Stimulated activated CD4-positive, alpha-beta T cell treated with anti-CD3 and anti-CD28 coated beads, Interleukin-1b, Interleukin-23, amount 100 ng/mL, for 1 hour (primary cell): ENCODE results near the gene CLIP3.
"Not testable (repeated sequence)": the region's sequence is repeated elsewhere in the genome, so short reads cannot be mapped to it uniquely, and the experiment has no call there.

Source experiments
- DNase-seq, 2 donors: peaks; one replicate each; pipeline ENCODE4 v3.0.0-alpha.2; 2020; ENCODE audit warnings: low read depth in 2 of 2

CLIP3 gene

GRCh38 chr19:36032251-36033104 lies at the start of gene CLIP3:
TSS of gene CLIP3 (minus strand) at chr19:36032873. CDS start at chr19:36032357, 516 bp downstream.
- DNase-seq, result no peak

DNA sequence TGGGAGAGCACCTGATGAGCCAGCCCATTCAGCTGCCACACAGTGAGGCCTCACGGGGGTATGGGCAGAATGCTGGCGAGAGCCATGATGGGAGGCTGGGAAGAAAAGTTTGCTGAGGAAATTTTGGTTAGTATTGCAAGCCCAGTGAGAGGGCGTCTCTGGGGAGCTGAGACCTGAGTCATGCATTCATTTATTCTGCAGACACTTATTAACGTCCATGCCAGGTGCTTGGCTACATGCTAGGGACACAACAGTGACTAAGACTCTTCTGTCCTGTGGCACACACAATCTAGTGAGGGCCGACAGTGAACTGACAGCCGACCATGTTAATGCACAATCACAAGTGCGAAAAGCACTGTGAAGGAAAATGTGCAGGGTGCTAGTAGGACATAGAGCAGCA lies 49.2 kb upstream of the CLIP3 start:
- no peak for DNase-seq

GRCh38 chr19:36081385-36081784 lies 48.7 kb upstream of the CLIP3 start:
- DNase-seq, result no peak

GRCh38 chr19:36079389-36079945 lies 46.8 kb upstream of the CLIP3 start:
- no peak for DNase-seq

GRCh38 chr19:36073121-36073876 lies 40.6 kb upstream of the CLIP3 start:
- no peak for DNase-seq

- DNase-seq, result no peak
Measured at GRCh38 chr19:36072081-36072480, 39.4 kb upstream of the CLIP3 start.

DNA sequence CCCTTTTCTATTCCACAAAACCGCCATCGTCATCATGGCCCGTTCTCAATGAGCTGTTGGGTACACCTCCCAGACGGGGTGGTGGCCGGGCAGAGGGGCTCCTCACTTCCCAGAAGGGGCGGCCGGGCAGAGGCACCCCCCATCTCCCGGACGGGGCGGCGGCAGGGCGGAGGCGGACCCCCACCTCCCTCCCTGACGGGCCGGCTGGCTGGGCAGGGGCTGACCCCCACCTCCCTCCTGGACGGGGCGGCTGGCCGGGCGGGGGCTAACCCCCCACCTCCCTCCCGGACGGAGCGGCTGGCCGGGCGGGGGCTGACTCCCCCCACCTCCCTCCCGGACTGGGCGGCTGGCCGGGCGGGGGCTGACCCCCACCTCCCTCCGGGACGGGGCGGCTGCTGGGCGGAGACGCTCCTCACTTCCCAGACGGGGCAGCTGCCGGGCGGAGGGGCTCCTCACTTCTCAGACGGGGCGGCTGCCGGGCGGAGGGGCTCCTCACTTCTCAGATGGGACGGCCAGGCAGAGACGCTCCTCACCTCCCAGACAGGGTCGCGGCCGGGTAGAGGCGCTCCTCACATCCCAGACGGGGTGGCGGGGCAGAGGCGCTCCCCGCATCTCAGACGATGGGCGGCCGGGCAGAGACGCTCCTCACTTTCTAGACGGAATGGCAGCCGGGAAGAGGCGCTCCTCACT lies 36.3 kb upstream of the CLIP3 start:
- DNase-seq, result not testable (repeated sequence)

- DNase-seq, result no peak
Measured at GRCh38 chr19:36067681-36068080, 35.0 kb upstream of the CLIP3 start.

GRCh38 chr19:36064826-36065225 lies 32.2 kb upstream of the CLIP3 start:
- no peak for DNase-seq

GRCh38 chr19:36061367-36061766 lies 28.7 kb upstream of the CLIP3 start:
- DNase-seq, result no peak

DNA sequence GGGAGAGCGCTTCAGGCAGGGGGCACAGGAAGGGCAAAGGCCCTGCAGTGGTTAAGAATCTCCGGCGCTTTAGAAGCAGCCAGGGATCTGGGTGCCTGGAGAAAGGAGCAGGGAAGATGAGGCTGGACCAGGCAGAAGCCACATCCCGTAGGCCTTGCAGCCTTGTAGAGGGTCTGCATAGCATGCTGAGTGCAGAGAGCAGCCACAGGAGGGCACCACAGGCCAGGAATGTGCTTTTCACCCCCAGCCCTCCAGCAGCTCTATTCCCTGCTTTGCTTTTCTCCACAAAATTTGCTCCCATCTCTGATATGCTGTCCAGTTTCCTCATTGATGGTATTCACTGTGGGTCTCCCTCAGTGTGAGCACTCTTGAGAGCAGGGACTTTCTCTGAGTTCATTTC lies 27.8 kb upstream of the CLIP3 start:
- DNase-seq, result no peak

GRCh38 chr19:36059180-36059910 lies 26.7 kb upstream of the CLIP3 start:
- DNase-seq, result no peak

GRCh38 chr19:36058481-36059179 lies 26.0 kb upstream of the CLIP3 start:
- DNase-seq, result no peak

GRCh38 chr19:36054733-36055686 lies 22.3 kb upstream of the CLIP3 start, which contains the start of gene WDR62:
TSS of gene WDR62 (plus strand) at chr19:36054897. CDS start at chr19:36054972, 75 bp downstream.
- DNase-seq, result peak; percentile 87 to 92

GRCh38 chr19:36054119-36054732 lies 21.6 kb upstream of the CLIP3 start, which contains the start of gene THAP8:
TSS of gene THAP8 (minus strand) at chr19:36054285. CDS start at chr19:36054217, 68 bp downstream.
- peak; percentile 98 to 99 for DNase-seq

GRCh38 chr19:36051637-36052036 lies 19.0 kb upstream of the CLIP3 start:
- no peak for DNase-seq

DNA sequence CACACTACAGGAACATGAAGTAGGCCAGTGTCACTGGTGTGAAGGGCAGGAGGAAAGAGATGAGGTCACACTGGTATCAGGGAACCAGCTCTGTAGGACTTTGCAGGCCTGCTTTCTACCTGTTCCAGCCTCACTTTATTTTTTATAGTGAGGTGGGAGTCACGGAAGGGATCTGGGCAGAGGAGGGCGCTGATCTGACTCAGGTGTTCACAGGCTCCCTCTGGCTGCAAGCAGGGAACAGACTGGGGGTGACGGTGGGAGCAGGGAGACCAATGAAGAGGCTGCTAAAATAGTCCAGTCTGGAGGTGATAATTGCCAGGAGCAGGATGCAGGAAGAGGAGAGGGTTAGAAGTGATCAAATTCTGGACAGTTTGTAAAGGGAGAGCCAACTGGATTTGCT lies 18.6 kb upstream of the CLIP3 start:
- DNase-seq, result no peak

- no peak for DNase-seq
Measured at GRCh38 chr19:36049080-36049698, 16.5 kb upstream of the CLIP3 start.
